Gastroesophageal sphincter (tissue), 4 donors: ENCODE measurements around the gene CACNA2D3. TPM values are rescaled to one million over a fixed set of nuclear protein-coding genes. Genes with fewer than 3 reads are reported as not detected.

Experiments
- ATAC-seq: fragments of 150-250 bp; one replicate; pipeline ENCODE4 v1.9.1; 2016; ENCODE audit warnings: mild to moderate bottlenecking, moderate library complexity
- H3K27ac ChIP-seq, 4 donors: fragments of 200-600 bp; sonication (generic) in 3 of 4; 1 replicate in 3 of 4; 2 replicates in 1 of 4; pipeline ENCODE4 v1.5.1; 2016 to 2019
- H3K27me3 ChIP-seq: fragments of 200-600 bp; sonication (generic); one replicate; pipeline ENCODE4 v1.5.1; 2019
- H3K36me3 ChIP-seq, 2 donors: fragments of 200-600 bp; sonication (generic); one replicate each; pipeline ENCODE4 v1.5.1; 2019; ENCODE audit warnings: control low read depth in 1 of 2
- H3K4me1 ChIP-seq, 3 donors: fragments of 200-600 bp; sonication (generic); 1 replicate in 2 of 3; 2 replicates in 1 of 3; pipeline ENCODE4 v1.5.1; 2016 to 2019; ENCODE audit warnings: control low read depth in 2 of 3
- H3K4me3 ChIP-seq, 2 donors: fragments of 200-600 bp; sonication (generic); one replicate each; pipeline ENCODE4 v1.5.1; 2019; ENCODE audit warnings: mild to moderate bottlenecking in 1 of 2, moderate library complexity in 1 of 2
- H3K9me3 ChIP-seq, 3 donors: fragments of 200-600 bp; sonication (generic); one replicate each; pipeline ENCODE4 v1.5.1; 2017 to 2019; ENCODE audit warnings: control low read depth in 2 of 3
- EP300 ChIP-seq: sonication (generic); formaldehyde crosslinking; IDR thresholded peaks from one replicate; pipeline ENCODE4 v1.6.1; 2017; ENCODE audit warnings: antibody characterized with exemption, mild to moderate bottlenecking
- POLR2A ChIP-seq, 2 donors: fragments of 450-650 bp; IDR thresholded peaks; one replicate each; pipeline ENCODE4 v1.6.1; 2017; ENCODE audit warnings: antibody characterized with exemption in 2 of 2, mild to moderate bottlenecking in 2 of 2, moderate library complexity in 1 of 2
- POLR2AphosphoS5 ChIP-seq: sonication (generic); formaldehyde crosslinking; IDR thresholded peaks from one replicate; pipeline ENCODE4 v1.6.1; 2017; ENCODE audit warnings: antibody characterized with exemption
- WGBS, 2 donors: methylation state at CpG; one replicate each; pipeline ENCODE4 v1.1.5; 2018; ENCODE audit warnings: low coverage in 1 of 2; 5-methylcytosine and 5-hydroxymethylcytosine counted together
- total RNA-seq, 4 donors: library from RNA; depleted of rRNA; stranded (reverse); fragments of >200 nt; gene quantifications; one replicate each; pipeline ENCODE4 v1.1.0, GENCODE V29; 2016
- TF ChIP-seq, protein P1 (sequence below), 4 experiments: fragments of 200-600 bp in 2 of 4; fragments of 450-650 bp in 2 of 4; sonication (generic) in 1 of 4; IDR thresholded peaks; one replicate each; pipeline ENCODE4 v1.5.1; 2017 to 2019; ENCODE audit warnings: antibody characterized with exemption in 4 of 4, mild to moderate bottlenecking in 2 of 4, moderate library complexity in 2 of 4

Gene CACNA2D3
- total RNA-seq, 4 donors from 2014 or later, result 0.94 to 6.5 (median 3.5) TPM

DNA sequence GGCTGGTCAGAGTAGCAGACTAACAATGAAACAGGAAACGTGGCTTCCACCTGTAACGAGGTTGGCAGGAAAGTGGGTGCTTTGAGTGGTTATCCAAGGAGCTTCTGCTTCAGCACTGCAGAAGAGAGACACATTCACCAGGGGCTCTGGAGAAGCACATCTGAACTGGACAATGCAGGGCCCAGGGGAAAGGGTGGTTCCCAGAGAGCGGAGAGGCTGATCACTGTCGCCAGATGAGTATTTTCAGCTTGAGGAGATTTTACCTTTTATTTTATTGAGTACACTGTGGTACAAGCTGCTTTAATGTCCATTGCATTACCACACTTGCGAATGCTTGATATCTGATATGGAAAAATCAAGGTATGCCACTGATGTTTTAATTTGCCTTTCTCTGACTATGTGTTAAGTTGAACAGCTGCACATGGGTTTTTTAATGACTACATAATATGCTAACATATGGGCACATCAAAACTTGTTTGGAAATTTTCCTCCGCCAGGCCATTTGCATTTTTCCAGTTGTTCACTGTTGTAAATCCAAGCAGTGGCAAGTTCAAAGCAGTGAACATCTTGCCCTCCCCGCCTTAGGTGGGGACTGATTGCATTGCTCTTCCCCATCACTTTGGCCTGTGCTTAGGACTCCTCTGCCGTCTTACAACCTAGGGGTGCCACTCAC is 753.4 kb downstream of the CACNA2D3 start:
- 84 to 89% methylated on average over 7 to 8 of the region's 8 CpGs for WGBS, 2 donors

GRCh38 chr3:54876694-54877093 is 754.3 kb downstream of the CACNA2D3 start:
- H3K27ac ChIP-seq, result no peak overlapping the region
- no peak overlapping the region for H3K4me3 ChIP-seq
- 70 to 81% methylated on average over 5 of the region's 5 CpGs for WGBS, 2 donors
- H3K36me3 ChIP-seq, result peaks cover 0 to 4% of the 10 kb centered on the region in 2 donors
- no peak for ATAC-seq
- H3K9me3 ChIP-seq, result no peaks in the 10 kb centered on the region
- H3K4me1 ChIP-seq, result peaks cover 0 to 5% (median 0%) of the 10 kb centered on the region in 3 donors
- TF ChIP-seq POLR2AphosphoS5 (no peak), EP300 (no peak), POLR2A (IDR thresholded peaks at IDR 0.05) (no peak)
- TF ChIP-seq, protein P1, sequence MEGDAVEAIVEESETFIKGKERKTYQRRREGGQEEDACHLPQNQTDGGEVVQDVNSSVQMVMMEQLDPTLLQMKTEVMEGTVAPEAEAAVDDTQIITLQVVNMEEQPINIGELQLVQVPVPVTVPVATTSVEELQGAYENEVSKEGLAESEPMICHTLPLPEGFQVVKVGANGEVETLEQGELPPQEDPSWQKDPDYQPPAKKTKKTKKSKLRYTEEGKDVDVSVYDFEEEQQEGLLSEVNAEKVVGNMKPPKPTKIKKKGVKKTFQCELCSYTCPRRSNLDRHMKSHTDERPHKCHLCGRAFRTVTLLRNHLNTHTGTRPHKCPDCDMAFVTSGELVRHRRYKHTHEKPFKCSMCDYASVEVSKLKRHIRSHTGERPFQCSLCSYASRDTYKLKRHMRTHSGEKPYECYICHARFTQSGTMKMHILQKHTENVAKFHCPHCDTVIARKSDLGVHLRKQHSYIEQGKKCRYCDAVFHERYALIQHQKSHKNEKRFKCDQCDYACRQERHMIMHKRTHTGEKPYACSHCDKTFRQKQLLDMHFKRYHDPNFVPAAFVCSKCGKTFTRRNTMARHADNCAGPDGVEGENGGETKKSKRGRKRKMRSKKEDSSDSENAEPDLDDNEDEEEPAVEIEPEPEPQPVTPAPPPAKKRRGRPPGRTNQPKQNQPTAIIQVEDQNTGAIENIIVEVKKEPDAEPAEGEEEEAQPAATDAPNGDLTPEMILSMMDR (IDR thresholded peaks at IDR 0.05), result no peak
- no peaks in the 10 kb centered on the region for H3K27me3 ChIP-seq

More for the DNA sequence above, 753.4 kb downstream of the CACNA2D3 start:
- Histone ChIP-seq H3K4me1 (no peaks in the 10 kb centered on the region), H3K36me3 (peaks cover 0 to 8% of the 10 kb centered on the region in 2 donors), H3K9me3 (no peaks in the 10 kb centered on the region), H3K27me3 (no peaks in the 10 kb centered on the region), H3K4me3 (no peak overlapping the region), H3K27ac (no peak overlapping the region)
- ATAC-seq, result no peak
- TF ChIP-seq, protein P1 (IDR thresholded peaks at IDR 0.05), result no peak
- no peak for TF ChIP-seq POLR2AphosphoS5
- TF ChIP-seq POLR2A (IDR thresholded peaks at IDR 0.05), result no peak
- TF ChIP-seq EP300, result no peak

DNA sequence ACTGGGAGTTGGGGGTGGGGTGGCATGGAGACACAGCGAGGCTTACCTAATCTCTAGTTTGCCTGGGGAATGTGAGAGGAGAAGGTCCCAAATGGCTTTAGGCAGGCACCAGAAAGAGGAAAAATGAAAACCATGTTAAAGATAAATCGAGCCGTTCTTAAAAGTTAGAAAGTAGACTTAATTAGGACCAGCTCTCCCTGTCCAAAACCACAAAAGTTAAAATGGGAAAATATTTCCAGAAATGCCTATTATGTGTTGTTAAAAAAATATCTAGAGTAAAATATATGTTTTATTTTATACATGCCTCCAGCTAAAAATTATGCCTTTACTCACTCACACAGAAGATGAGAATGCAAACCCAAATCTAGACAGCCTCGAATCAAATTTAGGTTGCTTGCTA is 755.4 kb downstream of the CACNA2D3 start:
- Histone ChIP-seq H3K27ac (no peak overlapping the region), H3K27me3 (no peaks in the 10 kb centered on the region), H3K36me3 (no peaks in the 10 kb centered on the region), H3K9me3 (no peaks in the 10 kb centered on the region), H3K4me1 (peaks cover 2 to 16% (median 9%) of the 10 kb centered on the region in 3 donors), H3K4me3 (no peak overlapping the region)
- WGBS, 2 donors, result 81 to 96% methylated on average over 3 to 4 of the region's 4 CpGs
- ATAC-seq, result no peak
- TF ChIP-seq EP300, result no peak
- no peak for TF ChIP-seq POLR2AphosphoS5
- no peak for TF ChIP-seq POLR2A (IDR thresholded peaks at IDR 0.05)
- TF ChIP-seq, protein P1 (IDR thresholded peaks at IDR 0.05), result no peak

- H3K4me3 ChIP-seq, result no peak overlapping the region
- peaks cover 2 to 19% (median 11%) of the 10 kb centered on the region in 3 donors for H3K4me1 ChIP-seq
- H3K27ac ChIP-seq, result no peak overlapping the region
- H3K27me3 ChIP-seq, result no peaks in the 10 kb centered on the region
- TF ChIP-seq POLR2A (IDR thresholded peaks at IDR 0.05), result no peak
- TF ChIP-seq POLR2AphosphoS5, result no peak
- TF ChIP-seq EP300, result no peak
- TF ChIP-seq, protein P1 (IDR thresholded peaks at IDR 0.05), result no peak
- H3K9me3 ChIP-seq, result no peaks in the 10 kb centered on the region
- WGBS, 2 donors, result 62 to 65% methylated on average over 7 of the region's 7 CpGs
- no peaks in the 10 kb centered on the region for H3K36me3 ChIP-seq
- ATAC-seq, result no peak
Measured at GRCh38 chr3:54878145-54878544, 755.8 kb downstream of the CACNA2D3 start.

DNA sequence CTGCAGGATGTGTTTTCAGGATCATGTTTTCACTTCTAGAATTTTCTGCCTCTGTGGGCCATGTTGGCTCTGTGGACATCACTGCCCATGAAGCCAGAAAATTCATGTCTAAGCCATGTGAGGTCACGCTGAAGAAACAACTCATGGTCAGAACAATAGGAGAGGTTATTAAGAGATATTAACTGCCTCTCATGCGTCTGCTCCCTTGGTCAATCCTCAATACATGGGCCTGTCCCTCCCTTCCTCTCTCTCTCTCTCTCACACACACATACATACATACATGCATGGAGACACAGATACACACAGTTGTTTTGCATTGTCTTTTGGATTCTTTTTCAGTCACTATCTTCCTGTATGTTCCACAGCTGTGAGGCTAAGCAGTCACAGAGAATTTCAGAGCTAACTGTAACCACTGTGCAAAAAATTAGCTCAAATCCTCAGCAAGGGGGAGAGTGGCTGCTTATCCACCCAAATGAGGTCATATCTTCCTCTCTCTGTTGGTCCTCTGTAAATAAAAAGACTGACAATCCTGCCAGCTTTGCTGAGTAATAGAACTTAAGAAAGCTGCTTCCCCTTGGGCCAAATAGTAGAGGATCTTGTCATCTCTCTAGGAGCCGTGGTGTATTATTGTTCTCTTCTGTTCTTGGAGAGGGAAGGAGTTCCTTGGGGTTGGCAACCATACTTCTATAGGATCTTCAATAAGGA is 759.9 kb downstream of the CACNA2D3 start:
- WGBS, 2 donors, result 19 to 22% methylated on average over 2 to 3 of the region's 3 CpGs
- Histone ChIP-seq H3K36me3 (no peaks in the 10 kb centered on the region), H3K4me3 (no peak overlapping the region), H3K27me3 (no peaks in the 10 kb centered on the region), H3K4me1 (peaks cover 2 to 19% (median 11%) of the 10 kb centered on the region in 3 donors), H3K27ac (peak overlapping the region; percentile 24 to 76 (median 72)), H3K9me3 (no peaks in the 10 kb centered on the region)
- TF ChIP-seq POLR2AphosphoS5 (no peak), POLR2A (IDR thresholded peaks at IDR 0.05) (no peak), EP300 (no peak)
- TF ChIP-seq, protein P1 (IDR thresholded peaks at IDR 0.05), result no peak
- peak; percentile 87 for ATAC-seq
